HepG2 (cell line): ENCODE data around the gene PRDM7. TPM values are rescaled to one million over a fixed set of nuclear protein-coding genes. Genes with fewer than 3 reads are reported as not detected.
A peak's percentile ranks its signal among the peaks of the same experiment; 100 is the strongest.

Experiments used
- ATF1 ChIP-seq: IDR thresholded peaks from 2 replicates; pipeline ENCODE4 v1.6.1; 2016; ENCODE audit warnings: mild to moderate bottlenecking, control low read depth
- GATAD1 ChIP-seq: IDR thresholded peaks from 2 replicates; pipeline ENCODE4 v1.6.1; 2016; ENCODE audit warnings: missing genetic modification reagents, missing compliant biosample characterization
- HCFC1 ChIP-seq: fragments of 150-350 bp; IDR thresholded peaks from 2 replicates; pipeline ENCODE4 v1.6.1; 2014; ENCODE audit warnings: low read depth, low read length
- MED1 ChIP-seq: sonication (generic); formaldehyde crosslinking; IDR thresholded peaks from 2 replicates; pipeline ENCODE4 v1.4.0; 2020; ENCODE audit warnings: missing genetic modification reagents
- MEIS2 ChIP-seq: sonication (generic); formaldehyde crosslinking; IDR thresholded peaks from 2 replicates; pipeline ENCODE4 v1.9.0; 2021; ENCODE audit warnings: mild to moderate bottlenecking, missing genetic modification reagents
- NCOR1 ChIP-seq: fragments of 200-600 bp; sonication (generic); IDR thresholded peaks from 2 replicates; pipeline ENCODE4 v1.7.0; 2017; ENCODE audit warnings: antibody characterized with exemption, low read length, borderline replicate concordance
- NRL ChIP-seq: sonication (generic); formaldehyde crosslinking; IDR thresholded peaks from 2 replicates; pipeline ENCODE4 v1.5.0; 2020; ENCODE audit warnings: missing genetic modification reagents, mild to moderate bottlenecking, moderate library complexity, borderline replicate concordance
- PHF21A ChIP-seq: sonication (generic); formaldehyde crosslinking; IDR thresholded peaks from 2 replicates; pipeline ENCODE4 v1.5.0; 2020; ENCODE audit warnings: mild to moderate bottlenecking, missing genetic modification reagents
- POLR2G ChIP-seq: fragments of 200-400 bp; formaldehyde crosslinking; IDR thresholded peaks from 2 replicates; pipeline ENCODE4 v1.6.1; 2018; ENCODE audit warnings: mild to moderate bottlenecking, low read depth, low read length, moderate library complexity
- SMAD3 ChIP-seq: sonication (generic); formaldehyde crosslinking; IDR thresholded peaks from 2 replicates; pipeline ENCODE4 v1.4.0; 2020; ENCODE audit warnings: missing genetic modification reagents
- SNAI1 ChIP-seq: sonication (generic); formaldehyde crosslinking; IDR thresholded peaks from 2 replicates; pipeline ENCODE4 v1.5.0; 2020; ENCODE audit warnings: mild to moderate bottlenecking, missing genetic modification reagents, borderline replicate concordance
- ZFP36 ChIP-seq: fragments of 150-350 bp; IDR thresholded peaks from 2 replicates; pipeline ENCODE4 v1.6.1; 2018; ENCODE audit warnings: borderline replicate concordance, low read length, low read depth; ENCODE audit not compliant: partially characterized antibody
- ZFX ChIP-seq: sonication (generic); formaldehyde crosslinking; IDR thresholded peaks from 2 replicates; pipeline ENCODE4 v1.4.0; 2020; ENCODE audit warnings: mild to moderate bottlenecking, low read depth, missing genetic modification reagents, moderate library complexity
- ZFY ChIP-seq: sonication (generic); formaldehyde crosslinking; IDR thresholded peaks from 2 replicates; pipeline ENCODE4 v1.4.0; 2020; ENCODE audit warnings: missing genetic modification reagents
- ZMAT3 ChIP-seq: sonication (generic); formaldehyde crosslinking; conservative IDR thresholded peaks from 2 replicates; pipeline ENCODE4 v1.7.0; 2021; ENCODE audit warnings: missing genetic modification reagents
- ZNF138 ChIP-seq: sonication (generic); formaldehyde crosslinking; IDR thresholded peaks from 2 replicates; pipeline ENCODE4 v1.5.0; 2020; ENCODE audit warnings: mild to moderate bottlenecking, low read depth, missing genetic modification reagents
- ZNF432 ChIP-seq: sonication (generic); formaldehyde crosslinking; IDR thresholded peaks from 2 replicates; pipeline ENCODE4 v1.5.0; 2020; ENCODE audit warnings: missing genetic modification reagents, mild to moderate bottlenecking, borderline replicate concordance
- ZNF44 ChIP-seq: sonication (generic); formaldehyde crosslinking; IDR thresholded peaks from 2 replicates; pipeline ENCODE4 v1.5.1; 2020; ENCODE audit warnings: mild to moderate bottlenecking, missing genetic modification reagents
- ZNF567 ChIP-seq: sonication (generic); formaldehyde crosslinking; IDR thresholded peaks from 2 replicates; pipeline ENCODE4 v1.8.1; 2023; ENCODE audit warnings: mild to moderate bottlenecking, missing genetic modification reagents, borderline replicate concordance
- ZNF652 ChIP-seq: IDR thresholded peaks from 2 replicates; pipeline ENCODE4 v1.6.1; 2016; ENCODE audit warnings: low read depth, borderline replicate concordance
- ZNF703 ChIP-seq: sonication (generic); formaldehyde crosslinking; IDR thresholded peaks from 2 replicates; pipeline ENCODE4 v1.5.1; 2020; ENCODE audit warnings: missing genetic modification reagents, mild to moderate bottlenecking, moderate library complexity, borderline replicate concordance
- ZNF777 ChIP-seq: sonication (generic); formaldehyde crosslinking; IDR thresholded peaks from 2 replicates; pipeline ENCODE4 v1.4.0; 2020; ENCODE audit warnings: missing genetic modification reagents
- polyA plus RNA-seq, 8 experiments: library from polyadenylated mRNA; depleted of rRNA in 3 of 8; stranded (reverse) in 7 of 8; unstranded in 1 of 8; fragments of >200 nt; fragmentation: Illumina TruSeq in 4 of 8; extraction: Trizol in 4 of 8; gene quantifications; 2 replicates each; pipeline versions ENCODE4 v1.2.1 to v1.2.3, GENCODE V29; 2011 to 2016; ENCODE audit warnings: low read depth in 4 of 8, missing spikeins in 1 of 8, mixed read lengths in 1 of 8; ENCODE audit not compliant: insufficient read depth in 1 of 8
- total RNA-seq, 5 experiments: library from RNA; depleted of rRNA; stranded (reverse); fragments of >200 nt; fragmentation: Illumina TruSeq; extraction: Trizol; gene quantifications; 2 replicates each; pipeline ENCODE4 v1.2.3, GENCODE V29; 2016; ENCODE audit warnings: low read depth in 1 of 5
- TF ChIP-seq, protein P1 (sequence below): sonication (generic); formaldehyde crosslinking; conservative IDR thresholded peaks from 2 replicates; pipeline ENCODE4 v1.4.0; 2020; ENCODE audit warnings: missing genetic modification reagents
- TF ChIP-seq, protein P2 (sequence below): sonication (generic); formaldehyde crosslinking; IDR thresholded peaks from 2 replicates; pipeline ENCODE4 v1.4.0; 2020; ENCODE audit warnings: low read depth, mild to moderate bottlenecking, missing genetic modification reagents
- TF ChIP-seq, protein P3 (sequence below): fragments of 450-650 bp; IDR thresholded peaks from 2 replicates; pipeline ENCODE4 v1.6.1; 2017; ENCODE audit warnings: mild to moderate bottlenecking
- TF ChIP-seq, protein P4 (sequence below): sonication (generic); formaldehyde crosslinking; IDR thresholded peaks from 2 replicates; pipeline ENCODE4 v1.8.1; 2023; ENCODE audit warnings: mild to moderate bottlenecking, missing genetic modification reagents, borderline replicate concordance

The PRDM7 gene
- total and polyA plus RNA-seq, 2 of the 13 experiments (the other 11 are each of a cell fraction or from before 2014, with no cell fraction given): not detected

DNA sequence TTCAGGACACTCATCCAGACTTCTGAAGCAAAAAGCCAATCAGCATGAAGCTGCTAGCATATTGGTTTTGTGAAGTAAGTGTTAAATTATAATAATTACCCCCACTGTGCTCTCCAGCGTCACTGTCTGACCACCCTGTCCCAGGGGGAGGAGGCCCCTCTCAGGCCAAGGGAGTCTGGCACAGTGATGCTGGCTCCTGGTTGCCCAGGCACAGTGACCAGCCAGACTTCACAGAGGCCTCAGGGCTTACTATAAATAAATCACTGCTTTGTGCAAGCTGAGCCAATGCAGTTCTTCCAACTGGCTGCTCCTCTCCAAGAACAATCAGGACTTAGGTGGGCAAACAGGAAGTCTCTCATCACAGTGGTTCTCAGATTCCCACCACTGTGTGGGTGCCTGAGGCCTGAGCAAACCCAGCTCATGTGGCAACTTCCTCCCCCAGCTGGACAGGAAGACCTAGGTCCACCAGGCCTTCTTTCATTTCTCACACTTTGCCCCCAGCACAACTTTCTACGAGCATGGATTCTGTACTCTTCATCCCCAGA lies 56.2 kb downstream of the PRDM7 start (continued):
- TF ChIP-seq, protein P1, sequence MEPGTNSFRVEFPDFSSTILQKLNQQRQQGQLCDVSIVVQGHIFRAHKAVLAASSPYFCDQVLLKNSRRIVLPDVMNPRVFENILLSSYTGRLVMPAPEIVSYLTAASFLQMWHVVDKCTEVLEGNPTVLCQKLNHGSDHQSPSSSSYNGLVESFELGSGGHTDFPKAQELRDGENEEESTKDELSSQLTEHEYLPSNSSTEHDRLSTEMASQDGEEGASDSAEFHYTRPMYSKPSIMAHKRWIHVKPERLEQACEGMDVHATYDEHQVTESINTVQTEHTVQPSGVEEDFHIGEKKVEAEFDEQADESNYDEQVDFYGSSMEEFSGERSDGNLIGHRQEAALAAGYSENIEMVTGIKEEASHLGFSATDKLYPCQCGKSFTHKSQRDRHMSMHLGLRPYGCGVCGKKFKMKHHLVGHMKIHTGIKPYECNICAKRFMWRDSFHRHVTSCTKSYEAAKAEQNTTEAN (CRISPR knock-in tag): 0 out of 2 replicates have a peak, but pooled peaks have one; percentile 27
- TF ChIP-seq, protein P2, sequence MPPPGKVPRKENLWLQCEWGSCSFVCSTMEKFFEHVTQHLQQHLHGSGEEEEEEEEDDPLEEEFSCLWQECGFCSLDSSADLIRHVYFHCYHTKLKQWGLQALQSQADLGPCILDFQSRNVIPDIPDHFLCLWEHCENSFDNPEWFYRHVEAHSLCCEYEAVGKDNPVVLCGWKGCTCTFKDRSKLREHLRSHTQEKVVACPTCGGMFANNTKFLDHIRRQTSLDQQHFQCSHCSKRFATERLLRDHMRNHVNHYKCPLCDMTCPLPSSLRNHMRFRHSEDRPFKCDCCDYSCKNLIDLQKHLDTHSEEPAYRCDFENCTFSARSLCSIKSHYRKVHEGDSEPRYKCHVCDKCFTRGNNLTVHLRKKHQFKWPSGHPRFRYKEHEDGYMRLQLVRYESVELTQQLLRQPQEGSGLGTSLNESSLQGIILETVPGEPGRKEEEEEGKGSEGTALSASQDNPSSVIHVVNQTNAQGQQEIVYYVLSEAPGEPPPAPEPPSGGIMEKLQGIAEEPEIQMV (CRISPR knock-in tag): no peak
- TF ChIP-seq ZNF432 (CRISPR knock-in tag): no peak
- no peak for TF ChIP-seq HCFC1
- no peak for TF ChIP-seq ZFP36
- TF ChIP-seq ZNF138: no peak
- TF ChIP-seq ZNF567: 0 out of 2 replicates have a peak, but pooled peaks have one; percentile 76
- peak; percentile 94 for TF ChIP-seq ZFX (CRISPR knock-in tag)
- TF ChIP-seq MED1 (CRISPR knock-in tag): peak; percentile 71
- TF ChIP-seq, protein P3, sequence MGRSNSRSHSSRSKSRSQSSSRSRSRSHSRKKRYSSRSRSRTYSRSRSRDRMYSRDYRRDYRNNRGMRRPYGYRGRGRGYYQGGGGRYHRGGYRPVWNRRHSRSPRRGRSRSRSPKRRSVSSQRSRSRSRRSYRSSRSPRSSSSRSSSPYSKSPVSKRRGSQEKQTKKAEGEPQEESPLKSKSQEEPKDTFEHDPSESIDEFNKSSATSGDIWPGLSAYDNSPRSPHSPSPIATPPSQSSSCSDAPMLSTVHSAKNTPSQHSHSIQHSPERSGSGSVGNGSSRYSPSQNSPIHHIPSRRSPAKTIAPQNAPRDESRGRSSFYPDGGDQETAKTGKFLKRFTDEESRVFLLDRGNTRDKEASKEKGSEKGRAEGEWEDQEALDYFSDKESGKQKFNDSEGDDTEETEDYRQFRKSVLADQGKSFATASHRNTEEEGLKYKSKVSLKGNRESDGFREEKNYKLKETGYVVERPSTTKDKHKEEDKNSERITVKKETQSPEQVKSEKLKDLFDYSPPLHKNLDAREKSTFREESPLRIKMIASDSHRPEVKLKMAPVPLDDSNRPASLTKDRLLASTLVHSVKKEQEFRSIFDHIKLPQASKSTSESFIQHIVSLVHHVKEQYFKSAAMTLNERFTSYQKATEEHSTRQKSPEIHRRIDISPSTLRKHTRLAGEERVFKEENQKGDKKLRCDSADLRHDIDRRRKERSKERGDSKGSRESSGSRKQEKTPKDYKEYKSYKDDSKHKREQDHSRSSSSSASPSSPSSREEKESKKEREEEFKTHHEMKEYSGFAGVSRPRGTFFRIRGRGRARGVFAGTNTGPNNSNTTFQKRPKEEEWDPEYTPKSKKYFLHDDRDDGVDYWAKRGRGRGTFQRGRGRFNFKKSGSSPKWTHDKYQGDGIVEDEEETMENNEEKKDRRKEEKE: no peak
- TF ChIP-seq ZNF44 (CRISPR knock-in tag): no peak
- no peak for TF ChIP-seq ZNF652 (CRISPR knock-in tag)
- TF ChIP-seq ZMAT3 (CRISPR knock-in tag): peak; percentile 86; the same call in 1 of the 2 replicates
- TF ChIP-seq ZNF777: no peak
- TF ChIP-seq PHF21A: peak; percentile 95
- TF ChIP-seq NCOR1: 0 out of 2 replicates have a peak, but pooled peaks have one; percentile 16
- no peak for TF ChIP-seq SMAD3 (CRISPR knock-in tag)
- TF ChIP-seq ZNF703: no peak
- TF ChIP-seq MEIS2 (CRISPR knock-in tag): peak; percentile 70; the same call in 1 of the 2 replicates
- TF ChIP-seq, protein P4, sequence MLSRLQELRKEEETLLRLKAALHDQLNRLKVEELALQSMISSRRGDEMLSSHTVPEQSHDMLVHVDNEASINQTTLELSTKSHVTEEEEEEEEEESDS (CRISPR knock-in tag): no peak
- TF ChIP-seq SNAI1 (CRISPR knock-in tag): no peak
- TF ChIP-seq ZFY (CRISPR knock-in tag): peak; percentile 89
- peak; percentile 61 for TF ChIP-seq POLR2G
- TF ChIP-seq NRL (CRISPR knock-in tag): no peak
- no peak for TF ChIP-seq ATF1
- peak; percentile 62; the same call in 1 of the 2 replicates for TF ChIP-seq GATAD1 (CRISPR knock-in tag)
